Measurements from ENCODE around the gene PDE4D.

Gene PDE4D

GRCh38 chr5:59893429-59894227, at the start of gene PDE4D:
TSS of gene PDE4D (minus strand) at chr5:59893726.
- no peaks in the 10 kb centered on the region for H3K36me3 ChIP-seq (ENCODE audit: insufficient read depth, low read length)
- H3K79me2 ChIP-seq (ENCODE audit: control insufficient read depth, insufficient read depth, low read length, unreplicated experiment): no peaks in the 10 kb centered on the region
- H2AFZ ChIP-seq (ENCODE audit: low read length, unreplicated experiment): no peak within 1 kb of the TSS
- H3K4me1 ChIP-seq (ENCODE audit: control insufficient read depth, insufficient read depth, low read length, unreplicated experiment): no peaks in the 10 kb centered on the region
- no peak within 1 kb of the TSS for H3K27ac ChIP-seq (ENCODE audit: low read depth, low read length)
- H3K27me3 ChIP-seq (ENCODE audit: insufficient read depth, low read length): peaks cover 60% of the 10 kb centered on the region
- peak within 1 kb of the TSS; percentile 59; the same call in 1 of the 2 replicates for H3K4me3 ChIP-seq (ENCODE audit: low read depth, low read length)

DNA sequence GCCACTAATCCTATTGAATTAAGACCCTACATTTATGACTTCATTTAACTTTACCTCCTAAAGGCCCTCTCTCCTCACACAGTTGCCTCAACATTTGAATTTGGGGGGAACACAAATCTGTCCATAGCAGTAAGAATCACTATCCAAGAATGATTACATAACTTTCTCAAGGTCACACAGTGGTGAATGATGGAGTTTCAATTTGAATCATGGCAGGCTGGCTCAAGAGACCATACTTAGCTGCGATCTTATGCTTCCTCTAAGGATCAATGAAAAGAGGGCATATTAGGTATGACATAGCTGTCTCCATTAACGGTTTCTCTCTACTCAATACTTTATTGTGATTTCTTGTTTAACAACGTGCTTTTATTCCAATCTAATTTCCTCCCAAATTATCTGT, 44.1 kb upstream of the PDE4D start:
- H3K27ac ChIP-seq (ENCODE audit: low read depth, low read length): no peak overlapping the region
- no peaks in the 10 kb centered on the region for H3K27me3 ChIP-seq (ENCODE audit: insufficient read depth, low read length)
- H3K36me3 ChIP-seq (ENCODE audit: insufficient read depth, low read length): no peaks in the 10 kb centered on the region

GRCh38 chr5:59923465-59923864, 29.9 kb upstream of the PDE4D start:
- no peaks in the 10 kb centered on the region for H3K27me3 ChIP-seq (ENCODE audit: insufficient read depth, low read length)
- H3K36me3 ChIP-seq (ENCODE audit: insufficient read depth, low read length): no peaks in the 10 kb centered on the region
- H3K27ac ChIP-seq (ENCODE audit: low read depth, low read length): no peak overlapping the region
- no peak overlapping the region for H3K4me3 ChIP-seq (ENCODE audit: low read depth, low read length)
- H3K79me2 ChIP-seq (ENCODE audit: control insufficient read depth, insufficient read depth, low read length, unreplicated experiment): no peaks in the 10 kb centered on the region
- no peak overlapping the region for H2AFZ ChIP-seq (ENCODE audit: low read length, unreplicated experiment)
- H3K4me1 ChIP-seq (ENCODE audit: control insufficient read depth, insufficient read depth, low read length, unreplicated experiment): no peaks in the 10 kb centered on the region

More for the DNA sequence above, 44.1 kb upstream of the PDE4D start:
- Histone ChIP-seq H3K79me2 (ENCODE audit: control insufficient read depth, insufficient read depth, low read length, unreplicated experiment) (no peaks in the 10 kb centered on the region), H2AFZ (ENCODE audit: low read length, unreplicated experiment) (no peak overlapping the region), H3K4me1 (ENCODE audit: control insufficient read depth, insufficient read depth, low read length, unreplicated experiment) (no peaks in the 10 kb centered on the region), H3K4me3 (ENCODE audit: low read depth, low read length) (no peak overlapping the region)

DNA sequence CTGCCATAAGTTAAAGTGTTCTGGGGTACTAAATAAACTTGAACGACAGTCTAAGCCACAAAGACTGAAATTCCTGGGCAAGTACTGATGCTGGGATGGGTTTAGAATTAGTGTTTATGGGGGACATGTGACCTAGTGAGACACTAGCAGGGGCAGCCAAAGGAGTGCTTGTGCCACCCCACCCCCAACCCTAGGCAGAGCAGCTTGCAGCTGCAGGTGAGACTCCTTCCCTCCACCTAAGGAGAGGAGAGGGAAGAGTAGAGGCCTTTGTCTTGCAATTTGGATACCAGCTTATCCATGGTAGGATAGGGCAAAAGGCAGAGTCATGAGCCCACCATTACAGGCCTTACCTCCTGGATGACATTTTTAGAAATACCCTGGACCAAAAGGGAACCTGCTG, 28.7 kb upstream of the PDE4D start:
- no peak overlapping the region for H2AFZ ChIP-seq (ENCODE audit: low read length, unreplicated experiment)

GRCh38 chr5:59921816-59922215, 28.3 kb upstream of the PDE4D start:
- Histone ChIP-seq H2AFZ (ENCODE audit: low read length, unreplicated experiment) (no peak overlapping the region), H3K4me3 (ENCODE audit: low read depth, low read length) (no peak overlapping the region), H3K27ac (ENCODE audit: low read depth, low read length) (no peak overlapping the region), H3K27me3 (ENCODE audit: insufficient read depth, low read length) (no peaks in the 10 kb centered on the region), H3K4me1 (ENCODE audit: control insufficient read depth, insufficient read depth, low read length, unreplicated experiment) (no peaks in the 10 kb centered on the region), H3K36me3 (ENCODE audit: insufficient read depth, low read length) (no peaks in the 10 kb centered on the region), H3K79me2 (ENCODE audit: control insufficient read depth, insufficient read depth, low read length, unreplicated experiment) (no peaks in the 10 kb centered on the region)

More for the DNA sequence above, 28.7 kb upstream of the PDE4D start:
- Histone ChIP-seq H3K36me3 (ENCODE audit: insufficient read depth, low read length) (no peaks in the 10 kb centered on the region), H3K27me3 (ENCODE audit: insufficient read depth, low read length) (no peaks in the 10 kb centered on the region), H3K27ac (ENCODE audit: low read depth, low read length) (no peak overlapping the region), H3K79me2 (ENCODE audit: control insufficient read depth, insufficient read depth, low read length, unreplicated experiment) (no peaks in the 10 kb centered on the region), H3K4me3 (ENCODE audit: low read depth, low read length) (no peak overlapping the region), H3K4me1 (ENCODE audit: control insufficient read depth, insufficient read depth, low read length, unreplicated experiment) (no peaks in the 10 kb centered on the region)

DNA sequence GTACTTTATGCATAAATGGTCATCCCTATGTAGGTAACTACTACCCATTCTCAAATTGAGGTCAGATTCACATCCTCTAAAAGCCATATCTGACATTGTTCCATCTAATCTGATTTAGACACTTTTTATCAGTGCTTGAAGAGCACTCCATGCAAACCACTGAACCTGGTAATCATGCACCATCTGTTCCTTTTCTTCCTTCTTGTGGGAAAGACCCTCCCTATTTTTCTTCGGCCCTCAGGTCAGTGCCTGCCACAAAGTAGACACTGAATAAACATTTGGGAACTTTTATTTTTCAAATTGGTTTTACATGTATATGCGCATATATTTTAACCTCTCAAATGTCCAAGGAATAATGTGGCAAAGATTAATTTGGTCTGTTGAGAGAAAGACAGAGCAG, 26.0 kb upstream of the PDE4D start:
- Histone ChIP-seq H3K79me2 (ENCODE audit: control insufficient read depth, insufficient read depth, low read length, unreplicated experiment) (no peaks in the 10 kb centered on the region), H3K27me3 (ENCODE audit: insufficient read depth, low read length) (no peaks in the 10 kb centered on the region), H3K36me3 (ENCODE audit: insufficient read depth, low read length) (no peaks in the 10 kb centered on the region), H3K27ac (ENCODE audit: low read depth, low read length) (no peak overlapping the region), H3K4me3 (ENCODE audit: low read depth, low read length) (no peak overlapping the region), H2AFZ (ENCODE audit: low read length, unreplicated experiment) (no peak overlapping the region), H3K4me1 (ENCODE audit: control insufficient read depth, insufficient read depth, low read length, unreplicated experiment) (no peaks in the 10 kb centered on the region)

DNA sequence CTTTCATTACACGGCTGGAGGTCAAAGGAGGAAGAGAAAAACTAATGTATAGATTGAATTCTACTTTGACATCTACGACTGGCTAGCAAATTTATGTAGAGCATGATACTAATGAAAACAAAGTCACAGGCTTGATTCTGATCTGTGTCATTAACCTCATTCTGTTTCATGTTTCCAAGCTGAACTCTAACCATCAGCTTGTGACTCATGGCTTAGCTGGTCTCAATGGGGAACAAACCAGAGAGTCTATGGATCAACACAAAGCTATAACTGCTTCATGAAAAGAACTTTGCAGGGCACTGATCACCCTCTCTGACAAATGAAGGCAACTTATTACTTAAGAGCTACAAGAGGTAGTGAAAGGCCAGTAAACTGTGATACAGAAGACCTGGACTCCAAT, 23.6 kb upstream of the PDE4D start:
- H3K4me3 ChIP-seq (ENCODE audit: low read depth, low read length): no peak overlapping the region
- H3K79me2 ChIP-seq (ENCODE audit: control insufficient read depth, insufficient read depth, low read length, unreplicated experiment): no peaks in the 10 kb centered on the region
- no peaks in the 10 kb centered on the region for H3K36me3 ChIP-seq (ENCODE audit: insufficient read depth, low read length)
- H2AFZ ChIP-seq (ENCODE audit: low read length, unreplicated experiment): no peak overlapping the region
- no peaks in the 10 kb centered on the region for H3K27me3 ChIP-seq (ENCODE audit: insufficient read depth, low read length)
- H3K4me1 ChIP-seq (ENCODE audit: control insufficient read depth, insufficient read depth, low read length, unreplicated experiment): no peaks in the 10 kb centered on the region
- H3K27ac ChIP-seq (ENCODE audit: low read depth, low read length): no peak overlapping the region

GRCh38 chr5:59905188-59905587, 11.7 kb upstream of the PDE4D start:
- no peaks in the 10 kb centered on the region for H3K4me1 ChIP-seq (ENCODE audit: control insufficient read depth, insufficient read depth, low read length, unreplicated experiment)
- H3K79me2 ChIP-seq (ENCODE audit: control insufficient read depth, insufficient read depth, low read length, unreplicated experiment): no peaks in the 10 kb centered on the region
- H3K36me3 ChIP-seq (ENCODE audit: insufficient read depth, low read length): no peaks in the 10 kb centered on the region
- H2AFZ ChIP-seq (ENCODE audit: low read length, unreplicated experiment): no peak overlapping the region
- H3K4me3 ChIP-seq (ENCODE audit: low read depth, low read length): no peak overlapping the region
- no peak overlapping the region for H3K27ac ChIP-seq (ENCODE audit: low read depth, low read length)
- H3K27me3 ChIP-seq (ENCODE audit: insufficient read depth, low read length): peaks cover 13% of the 10 kb centered on the region

DNA sequence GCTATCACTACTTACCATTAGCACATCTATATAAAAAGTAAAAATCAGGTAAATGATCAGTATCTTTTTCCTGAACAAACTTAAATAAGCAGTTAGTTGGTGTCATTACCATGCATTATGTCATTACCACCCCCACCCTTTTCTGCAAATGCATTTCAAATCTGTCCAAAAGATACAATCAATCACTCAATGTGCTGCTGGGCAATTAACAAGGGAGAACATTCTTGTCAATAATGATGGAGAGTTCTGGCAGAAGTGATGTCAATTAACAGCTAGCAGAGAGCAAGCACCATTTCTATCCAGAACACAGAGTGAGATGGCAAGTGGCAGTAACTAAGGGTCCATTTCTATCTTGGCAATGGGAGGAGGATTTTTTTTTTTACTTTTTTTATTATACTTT, 3.5 kb upstream of the PDE4D start:
- Histone ChIP-seq H3K27ac (ENCODE audit: low read depth, low read length) (no peak overlapping the region), H3K4me3 (ENCODE audit: low read depth, low read length) (no peak overlapping the region), H3K36me3 (ENCODE audit: insufficient read depth, low read length) (no peaks in the 10 kb centered on the region), H2AFZ (ENCODE audit: low read length, unreplicated experiment) (no peak overlapping the region), H3K27me3 (ENCODE audit: insufficient read depth, low read length) (peaks cover 40% of the 10 kb centered on the region), H3K79me2 (ENCODE audit: control insufficient read depth, insufficient read depth, low read length, unreplicated experiment) (no peaks in the 10 kb centered on the region), H3K4me1 (ENCODE audit: control insufficient read depth, insufficient read depth, low read length, unreplicated experiment) (no peaks in the 10 kb centered on the region)

GRCh38 chr5:59891962-59892643, 1.4 kb downstream of the PDE4D start:
- peaks cover 60% of the 10 kb centered on the region for H3K27me3 ChIP-seq (ENCODE audit: insufficient read depth, low read length)
- no peaks in the 10 kb centered on the region for H3K79me2 ChIP-seq (ENCODE audit: control insufficient read depth, insufficient read depth, low read length, unreplicated experiment)
- no peak overlapping the region for H3K4me3 ChIP-seq (ENCODE audit: low read depth, low read length)
- H3K27ac ChIP-seq (ENCODE audit: low read depth, low read length): no peak overlapping the region
- no peak overlapping the region for H2AFZ ChIP-seq (ENCODE audit: low read length, unreplicated experiment)
- H3K36me3 ChIP-seq (ENCODE audit: insufficient read depth, low read length): no peaks in the 10 kb centered on the region
- H3K4me1 ChIP-seq (ENCODE audit: control insufficient read depth, insufficient read depth, low read length, unreplicated experiment): no peaks in the 10 kb centered on the region

DNA sequence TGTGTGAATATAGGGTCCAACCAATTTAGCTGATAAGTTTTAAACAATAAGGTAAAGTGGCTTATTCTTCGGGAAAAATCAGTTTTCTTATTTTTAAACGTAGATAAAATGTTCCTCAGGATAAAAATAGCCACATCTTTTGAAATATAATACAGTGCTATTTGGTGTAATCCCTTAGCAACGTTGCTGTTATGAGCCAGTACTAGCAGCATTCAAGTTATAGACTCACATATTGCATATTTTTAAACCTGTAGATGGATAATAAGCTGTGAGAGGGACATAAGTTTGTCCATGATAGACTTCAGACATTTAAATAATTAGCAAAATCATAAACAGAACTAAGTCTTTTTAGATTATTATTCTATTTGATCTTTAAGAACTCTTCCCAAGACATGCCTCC, 6.3 kb downstream of the PDE4D start:
- Histone ChIP-seq H3K4me3 (ENCODE audit: low read depth, low read length) (no peak overlapping the region), H2AFZ (ENCODE audit: low read length, unreplicated experiment) (no peak overlapping the region), H3K27me3 (ENCODE audit: insufficient read depth, low read length) (peaks cover 22% of the 10 kb centered on the region), H3K4me1 (ENCODE audit: control insufficient read depth, insufficient read depth, low read length, unreplicated experiment) (no peaks in the 10 kb centered on the region), H3K36me3 (ENCODE audit: insufficient read depth, low read length) (no peaks in the 10 kb centered on the region), H3K27ac (ENCODE audit: low read depth, low read length) (no peak overlapping the region), H3K79me2 (ENCODE audit: control insufficient read depth, insufficient read depth, low read length, unreplicated experiment) (no peaks in the 10 kb centered on the region)
